CD4-positive, alpha-beta T cell treated with Interleukin-6 for 4 hours (primary cell): ENCODE data around the gene CLCA2.
A peak's percentile ranks its signal among the peaks of the same experiment; 100 is the strongest.

Experiments
- DNase-seq: peaks from one replicate; pipeline ENCODE4 v3.0.0-alpha.2; 2020; ENCODE audit warnings: mixed read lengths

CLCA2 gene

DNA sequence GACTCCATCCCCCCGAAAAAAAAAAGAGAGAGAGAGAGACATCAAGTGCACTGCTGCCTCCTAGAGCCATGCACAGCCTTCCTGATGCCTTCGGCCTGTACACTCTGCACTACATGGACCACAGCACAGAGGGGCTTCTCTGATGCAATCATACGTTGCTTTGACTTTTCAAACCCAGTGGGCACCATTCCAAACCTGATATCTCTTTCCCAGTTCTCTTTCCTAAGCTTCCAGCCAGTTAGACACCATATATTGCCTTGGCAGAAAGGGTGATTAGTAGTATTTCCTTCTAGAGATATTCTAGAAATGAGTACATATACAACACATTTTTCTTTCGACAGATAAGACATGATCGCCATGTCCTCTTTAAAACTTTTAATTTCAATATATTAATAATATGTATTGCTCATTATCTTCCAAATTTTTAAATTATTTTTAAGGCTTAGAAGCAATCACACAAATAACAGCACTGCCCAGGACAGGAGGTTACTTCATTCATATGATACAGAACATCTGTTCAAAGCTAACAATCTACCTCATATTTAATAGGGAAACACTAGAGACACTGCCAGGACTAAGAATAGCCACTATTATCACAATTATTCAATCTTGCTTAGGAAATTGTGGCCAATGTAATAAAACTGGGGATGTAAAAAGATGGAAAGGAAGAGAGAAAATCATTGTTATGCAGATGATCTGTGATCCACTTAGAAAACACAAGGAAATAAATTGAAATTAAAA, 54.6 kb downstream of the CLCA2 start:
- DNase-seq = no peak

DNA sequence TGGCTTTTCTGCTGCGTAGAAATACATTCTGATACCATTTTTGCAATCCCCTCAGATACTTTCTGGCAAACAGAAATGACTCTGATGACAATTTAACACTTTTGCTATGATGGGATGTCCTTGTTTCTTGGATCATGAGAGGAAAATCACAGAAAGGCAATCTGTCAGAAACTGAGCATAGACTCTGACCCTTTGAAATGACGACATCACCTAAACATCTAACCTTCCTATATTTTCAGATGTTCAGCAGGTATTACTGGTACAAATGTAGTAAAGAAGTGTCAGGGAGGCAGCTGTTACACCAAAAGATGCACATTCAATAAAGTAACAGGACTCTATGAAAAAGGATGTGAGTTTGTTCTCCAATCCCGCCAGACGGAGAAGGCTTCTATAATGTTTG, 58.0 kb downstream of the CLCA2 start:
- no peak for DNase-seq

DNA sequence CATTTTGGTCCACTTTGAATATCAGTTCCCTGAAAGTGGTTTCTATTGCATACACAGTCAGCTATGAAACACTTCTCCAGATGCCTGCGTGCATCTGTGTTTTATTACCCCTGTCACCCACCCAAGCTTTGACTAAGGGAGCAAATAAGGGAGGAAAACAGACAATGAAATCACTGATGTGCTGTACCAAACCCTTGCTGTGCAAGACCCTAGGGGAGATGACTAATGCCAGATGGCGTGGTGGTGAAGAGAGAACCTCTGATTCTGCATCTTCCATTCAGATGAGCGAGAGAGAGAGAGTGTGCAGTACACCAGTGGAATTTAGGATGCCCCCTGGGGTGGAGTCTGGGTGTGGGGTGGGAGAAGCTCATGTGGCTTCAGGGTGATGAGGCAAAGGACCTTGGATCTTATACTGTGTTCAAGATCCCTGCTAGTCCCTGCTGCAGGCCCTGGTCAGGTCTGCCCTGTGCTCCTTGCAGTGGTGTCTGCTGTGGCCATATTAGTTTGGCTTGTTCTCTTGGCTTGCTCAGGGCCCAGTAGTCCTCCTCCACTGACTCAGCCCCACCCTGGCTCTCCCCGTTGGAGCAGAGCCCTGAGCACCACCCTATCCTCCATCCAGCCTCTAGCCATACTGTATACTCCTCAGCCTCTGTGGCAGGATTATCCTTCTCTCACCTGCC, 63.3 kb downstream of the CLCA2 start:
- no peak for DNase-seq

DNA sequence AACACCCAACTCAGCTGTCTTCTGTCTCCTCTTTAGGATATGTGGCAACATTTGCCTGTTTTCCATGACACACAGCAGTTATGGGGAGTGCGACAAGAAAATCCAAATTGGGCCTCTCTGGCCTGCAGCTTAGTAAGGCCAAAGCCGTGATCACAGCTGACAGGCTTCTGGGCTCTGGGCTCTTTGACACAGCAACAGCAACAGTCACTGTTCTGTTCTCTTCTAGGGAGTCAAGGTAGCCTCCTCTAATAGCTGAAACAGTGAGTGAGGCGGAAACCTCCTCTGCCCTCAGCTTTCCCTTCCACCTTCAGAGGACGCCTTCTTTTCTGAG, 63.8 kb downstream of the CLCA2 start:
- DNase-seq = no peak

DNA sequence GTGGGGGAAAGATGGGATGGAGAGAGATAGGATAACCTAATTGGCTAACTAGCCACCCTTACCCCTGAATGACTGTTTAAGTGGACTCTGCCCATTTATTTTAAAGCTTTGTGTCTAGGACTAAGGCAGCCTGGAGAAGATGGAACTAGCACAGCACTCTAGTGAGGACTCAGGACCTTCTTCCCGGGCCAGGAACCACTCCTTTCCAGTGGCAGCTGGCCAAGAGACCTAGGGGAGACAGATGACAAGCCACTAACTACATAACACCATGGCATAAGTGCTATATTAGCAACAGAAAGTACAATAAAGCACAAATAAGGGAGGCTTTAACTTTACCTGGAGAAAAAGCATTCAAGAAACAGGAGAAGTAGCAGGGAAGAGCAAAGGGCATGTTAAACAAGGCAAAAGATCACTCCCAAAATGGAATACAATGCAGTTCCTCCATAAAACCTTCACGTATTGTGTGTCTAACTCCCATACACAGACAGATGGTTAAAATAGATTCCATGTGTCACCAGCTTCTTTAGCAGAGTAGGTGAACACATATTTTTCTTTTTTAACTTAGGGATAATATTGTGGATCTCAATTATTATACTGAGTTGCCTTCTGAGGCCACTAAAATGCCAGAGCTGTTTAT, 65.4 kb downstream of the CLCA2 start:
- DNase-seq = no peak

DNA sequence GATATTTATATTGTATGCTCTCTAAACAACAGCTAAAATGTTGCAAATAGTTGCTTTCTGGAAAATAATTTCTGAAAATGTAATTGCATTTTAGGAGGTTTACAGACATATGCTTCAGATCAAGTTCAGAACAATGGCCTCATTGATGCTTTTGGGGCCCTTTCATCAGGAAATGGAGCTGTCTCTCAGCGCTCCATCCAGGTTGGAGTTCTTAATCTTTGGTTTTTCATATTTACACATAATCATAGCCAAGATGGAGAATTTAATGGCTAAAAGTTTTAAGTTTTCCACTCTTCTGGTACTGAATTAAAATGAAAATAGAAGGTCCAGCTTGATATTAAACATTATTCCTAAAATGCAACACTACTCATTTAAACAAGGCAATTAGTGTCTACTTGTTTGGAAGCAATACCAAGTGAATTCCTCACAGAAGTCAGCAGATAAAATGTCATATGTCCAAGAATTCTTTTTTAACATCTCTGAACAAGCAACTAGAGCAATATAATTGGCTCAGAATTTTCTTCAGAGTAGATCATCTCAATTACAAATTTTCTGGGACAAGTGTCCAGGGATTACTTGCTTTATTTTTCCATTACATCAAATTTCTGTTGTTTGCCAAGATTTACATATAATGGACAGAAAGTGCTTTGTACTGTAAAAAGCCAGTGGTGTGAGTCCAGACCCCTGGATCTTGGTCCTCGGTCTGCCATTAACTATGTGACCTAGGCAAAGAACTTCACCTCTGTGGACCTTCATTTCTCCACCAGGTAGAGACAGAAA, 67.4 kb downstream of the CLCA2 start:
- no peak for DNase-seq

DNA sequence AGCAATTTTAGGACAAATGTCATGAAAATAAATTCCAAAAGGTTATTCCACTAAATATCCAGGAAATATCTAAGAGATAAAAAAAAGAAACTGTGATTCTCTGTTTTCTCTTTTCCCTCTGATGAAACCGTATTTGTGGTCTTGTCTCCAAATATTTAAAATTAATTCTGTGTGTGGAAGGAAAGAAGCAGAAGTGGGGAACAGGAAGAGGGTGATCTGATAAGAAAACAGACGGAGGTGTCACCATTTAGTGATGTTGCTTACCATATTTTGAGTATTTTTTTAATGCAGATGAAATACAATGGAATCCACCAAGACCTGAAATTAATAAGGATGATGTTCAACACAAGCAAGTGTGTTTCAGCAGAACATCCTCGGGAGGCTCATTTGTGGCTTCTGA, 74.3 kb downstream of the CLCA2 start:
- DNase-seq = no peak

DNA sequence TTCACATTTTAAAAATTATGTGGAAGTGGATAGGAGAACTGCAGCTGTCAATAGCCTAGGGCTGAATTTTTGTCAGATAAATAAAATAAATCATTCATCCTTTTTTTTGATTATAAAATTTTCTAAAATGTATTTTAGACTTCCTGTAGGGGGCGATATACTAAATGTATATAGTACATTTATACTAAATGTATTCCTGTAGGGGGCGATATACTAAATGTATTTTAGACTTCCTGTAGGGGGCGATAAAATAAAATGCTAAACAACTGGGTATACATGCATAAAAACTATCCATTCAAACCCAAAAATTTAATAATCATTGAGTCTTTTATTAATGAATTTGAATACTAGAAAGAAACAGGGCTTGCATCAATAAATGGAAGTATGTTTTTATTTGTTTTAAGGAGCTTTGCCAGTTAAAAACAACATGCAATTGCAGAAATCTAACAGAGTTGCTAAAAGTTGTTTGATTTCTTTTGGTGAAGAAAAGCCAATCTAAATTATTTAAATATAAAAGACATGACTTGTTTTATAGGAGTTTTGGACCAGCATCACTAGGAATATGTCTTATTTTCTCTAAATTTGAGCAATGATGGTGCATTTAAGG, 76.1 kb downstream of the CLCA2 start:
- no peak for DNase-seq

DNA sequence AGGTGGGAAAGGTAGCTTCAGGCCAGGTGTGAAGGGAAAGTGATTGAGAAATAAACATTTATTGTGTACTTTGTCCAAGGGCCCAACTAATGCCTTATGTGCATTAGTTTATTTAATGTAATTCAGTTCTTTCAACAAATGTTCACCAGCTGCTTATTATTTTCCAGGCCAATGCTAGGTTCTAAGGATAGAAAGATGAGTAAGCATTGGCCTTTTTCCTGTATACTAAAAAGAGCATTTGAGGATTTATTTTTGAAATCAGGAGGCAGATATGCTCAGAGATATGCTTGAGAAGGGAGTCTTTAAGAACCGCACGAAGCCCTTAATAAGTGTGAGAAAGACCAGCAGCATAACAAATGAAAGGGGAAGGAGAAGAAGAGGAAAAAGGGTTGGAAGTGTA, 76.7 kb downstream of the CLCA2 start:
- no peak for DNase-seq

DNA sequence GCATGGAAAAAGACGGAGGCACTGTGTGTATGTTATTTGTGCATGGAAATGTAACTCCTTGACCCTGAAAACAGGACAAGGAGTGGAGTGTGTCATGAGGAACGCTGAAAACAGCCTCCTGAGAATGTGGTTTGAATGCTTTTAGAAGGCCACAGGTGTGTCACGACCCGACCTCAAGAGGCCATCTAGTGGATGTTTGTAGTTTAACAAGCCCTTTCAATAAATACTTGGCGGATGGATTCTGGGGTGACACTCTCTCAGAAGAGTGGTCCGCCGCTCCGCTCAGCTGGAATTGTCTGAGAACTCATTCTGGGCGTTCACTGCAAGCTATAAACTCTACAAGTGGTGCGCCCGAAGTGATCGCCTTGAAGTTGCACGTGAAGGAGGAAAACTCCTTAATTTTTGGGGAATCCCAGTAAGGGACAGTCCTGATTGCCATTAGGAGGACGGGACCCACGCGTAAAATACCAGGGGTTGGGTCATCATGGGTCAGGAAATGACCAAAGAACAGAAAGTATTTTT, 78.2 kb downstream of the CLCA2 start:
- peak; percentile 45 for DNase-seq

DNA sequence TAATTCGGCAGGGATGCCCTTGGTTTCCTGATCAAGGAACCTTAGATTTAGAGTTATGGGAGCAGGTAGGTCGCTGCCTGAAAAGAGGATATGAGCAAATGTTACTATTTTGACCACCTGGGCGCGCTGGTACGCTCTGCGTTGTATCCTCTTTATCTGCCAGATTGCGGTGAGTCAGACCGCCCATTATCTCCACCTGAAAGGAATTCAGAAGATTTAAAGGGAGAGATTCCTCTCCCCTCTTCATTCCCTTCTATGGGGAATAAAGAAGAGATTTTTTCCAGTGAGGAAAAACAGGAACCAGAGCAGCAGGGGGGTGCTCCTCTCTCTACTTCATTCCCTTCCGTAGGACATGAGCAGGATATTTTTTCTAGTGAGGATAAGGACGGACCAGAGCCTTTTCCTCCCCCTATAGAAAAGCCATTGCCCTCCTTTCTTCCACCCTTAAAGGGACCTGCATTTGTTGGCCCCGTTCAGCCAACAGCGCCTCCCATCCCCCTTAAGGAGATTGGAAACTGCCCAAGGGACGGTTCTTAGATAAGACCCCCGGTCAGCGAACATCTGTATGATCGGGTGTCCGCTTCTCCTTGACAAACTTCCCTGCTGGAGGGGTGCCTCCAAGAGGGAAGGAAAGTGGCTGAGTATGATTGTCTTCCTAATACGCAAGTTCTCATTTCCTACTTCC, 78.9 kb downstream of the CLCA2 start:
- peak; percentile 53 for DNase-seq

DNA sequence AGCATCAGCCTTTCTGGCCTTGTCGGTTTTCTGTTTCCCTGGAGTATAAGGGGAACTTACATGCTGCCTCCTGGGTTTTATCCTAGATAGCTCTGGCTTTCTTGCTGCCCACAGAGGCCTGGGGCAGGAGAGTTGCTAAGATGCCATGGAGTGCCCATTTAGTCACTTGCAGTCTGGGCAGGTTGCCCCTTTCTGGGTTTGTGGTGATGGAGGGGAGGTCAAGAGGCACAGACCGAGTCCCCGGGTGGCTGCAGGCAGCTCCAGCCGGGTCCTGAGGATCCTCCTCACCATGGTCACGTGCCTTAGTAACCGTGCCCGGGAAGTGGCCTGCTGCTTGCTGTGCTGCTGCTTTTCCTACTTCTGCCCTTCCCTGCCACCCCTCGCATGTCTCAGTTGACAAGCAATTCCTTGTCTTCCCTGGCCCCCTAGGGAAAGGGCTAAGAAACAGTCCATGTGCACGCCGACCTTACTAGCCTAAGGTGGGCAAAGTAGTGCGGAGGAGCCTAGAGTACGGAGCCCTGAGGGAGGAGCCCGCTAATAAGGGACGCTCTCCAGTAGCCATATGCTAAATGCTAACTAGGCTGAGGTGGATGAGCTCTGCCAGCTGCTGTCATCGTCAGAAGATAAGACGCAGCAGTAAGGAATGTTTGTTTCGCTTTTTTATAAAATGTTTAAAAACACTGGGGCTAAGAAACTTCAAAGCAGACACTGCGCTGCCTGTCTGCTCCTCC, 79.6 kb downstream of the CLCA2 start:
- DNase-seq = no peak

DNA sequence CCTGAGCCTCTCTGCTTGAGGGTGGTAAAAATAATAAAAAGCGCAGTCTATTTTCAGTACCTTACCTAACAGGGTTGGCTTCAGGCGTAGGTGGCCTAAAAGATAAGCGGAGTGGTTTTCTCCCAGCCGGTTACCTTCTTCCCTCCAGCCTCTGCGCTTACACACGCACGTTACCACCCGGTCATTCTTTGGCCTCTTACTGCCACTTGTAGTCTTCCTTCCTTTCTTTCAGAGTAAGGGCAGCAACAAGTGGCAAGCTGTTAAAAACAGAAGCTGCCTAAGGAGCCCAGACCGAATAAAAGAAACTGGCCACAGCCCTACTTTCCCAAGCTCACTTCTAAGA, 80.1 kb downstream of the CLCA2 start:
- no peak for DNase-seq

DNA sequence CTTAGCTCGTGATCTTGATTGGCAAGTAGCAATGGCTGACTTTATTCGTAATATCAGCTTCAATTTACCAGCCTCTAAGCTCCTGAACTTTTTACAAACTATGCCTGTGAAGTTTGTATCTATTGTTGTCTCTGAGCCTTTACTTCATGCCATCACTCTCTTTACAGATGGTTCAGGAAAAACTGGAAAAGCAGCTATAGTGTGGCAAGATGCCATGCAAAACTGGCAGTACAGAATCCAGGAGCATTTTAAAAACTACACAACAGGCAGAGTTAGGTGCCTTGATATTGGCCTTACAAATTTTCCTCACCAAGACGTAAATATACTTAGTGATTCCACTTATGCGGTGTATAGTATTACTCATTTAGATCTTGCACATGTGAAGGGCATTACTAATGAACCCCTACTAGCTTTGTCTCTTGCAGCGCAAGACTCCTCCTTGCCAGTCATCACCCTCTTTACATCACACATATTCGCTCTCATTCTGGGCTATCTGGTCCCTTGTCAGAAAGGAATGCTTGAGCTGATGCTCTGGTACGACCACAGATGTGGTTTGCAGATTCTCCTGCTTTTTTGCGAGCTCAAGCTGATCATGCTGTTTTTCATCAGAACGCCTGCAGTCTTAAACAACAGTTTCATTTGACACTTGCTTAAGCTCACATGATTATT, 81.1 kb downstream of the CLCA2 start:
- no peak for DNase-seq

DNA sequence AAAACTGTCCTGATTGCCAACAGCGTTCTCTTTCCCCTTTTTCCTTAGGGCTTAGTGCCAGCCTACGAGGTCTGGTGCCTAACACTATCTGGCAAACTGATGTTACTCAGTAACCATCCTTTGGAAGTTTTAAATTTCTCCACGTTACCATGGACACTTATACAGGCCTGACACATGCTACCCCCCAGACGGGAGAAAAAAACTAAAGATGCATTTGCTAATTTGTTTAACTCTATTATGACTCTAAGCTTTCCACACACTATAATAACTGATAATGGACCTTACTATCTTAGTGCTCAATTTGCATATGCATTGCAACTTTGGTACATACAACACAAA, 81.6 kb downstream of the CLCA2 start:
- DNase-seq = no peak
